ENCODE results near the gene MUC5AC.

- TF ChIP-seq CTCF (IDR thresholded peaks at IDR 0.05 in 2 of 3, conservative IDR thresholded peaks at IDR 0.05 in 1 of 3; ENCODE audit: borderline replicate concordance in 1 of 3, insufficient read depth in 1 of 3, low read depth in 2 of 3, low read length in 2 of 3) (no peak), ATF3 (IDR thresholded peaks at IDR 0.05) (no peak), EZH2 (IDR thresholded peaks at IDR 0.05) (no peak), TCF7L2 (IDR thresholded peaks at IDR 0.05; ENCODE audit: borderline replicate concordance, extremely low read depth, insufficient read depth, insufficient read length) (no peak), YY1 (IDR thresholded peaks at IDR 0.05; ENCODE audit: extremely low read depth, insufficient replicate concordance, low read depth, low read length) (no peak), EZH2phosphoT487 (IDR thresholded peaks at IDR 0.05; ENCODE audit: borderline replicate concordance) (no peak), MAX (IDR thresholded peaks at IDR 0.05) (no peak), SRF (IDR thresholded peaks at IDR 0.05; ENCODE audit: low read depth) (no peak), SIN3A (IDR thresholded peaks at IDR 0.05; ENCODE audit: low read depth) (no peak), REST (IDR thresholded peaks at IDR 0.05; ENCODE audit: low read depth) (no peak), ZFX (IDR thresholded peaks at IDR 0.05) (no peak), POLR2AphosphoS5 (IDR thresholded peaks at IDR 0.05; ENCODE audit: low read depth, low read length) (no peak)
Measured at GRCh38 chr11:1201395-1202153, 43.8 kb downstream of the MUC5AC start.
